IMR-90 (cell line): ENCODE measurements around the gene EHD4. TPM values are rescaled to one million over a fixed set of nuclear protein-coding genes. Genes with fewer than 3 reads are reported as not detected.

Experiments used
- ATAC-seq: fragments of 200-7000 bp; cut with Tn5 transposase; 2 replicates; pipeline ENCODE4 v1.9.1; 2020; ENCODE audit warnings: low read depth, mild to moderate bottlenecking, moderate library complexity
- BruUV-seq: library from RNA; stranded (reverse); fragments of 400-500 nt; replicated peaks from 2 replicates; lab custom pipeline; 2021; lab: Mats Ljungman, UMichigan
- CTCF ChIA-PET: fragments of 300-600 bp; formaldehyde crosslinking; extraction: SDS; loops from one replicate; lab custom pipeline; 2021; ENCODE audit warnings: antibody characterized with exemption; lab: Yijun Ruan, JAX
- POLR2A ChIA-PET: fragments of 300-600 bp; sonication (Branson Sonifier 250); formaldehyde crosslinking; loops from one replicate; lab custom pipeline; 2022; ENCODE audit warnings: antibody characterized with exemption; ENCODE audit not compliant: unreplicated experiment; lab: Charles Lee
- DNase-seq: peaks from one replicate; pipeline ENCODE4 v3.0.0; 2013
- H2AFZ ChIP-seq: replicated peaks from 2 replicates; pipeline ENCODE3; 2013; ENCODE audit warnings: low read length, mild to moderate bottlenecking; ENCODE audit not compliant: poor library complexity
- H2AK5ac ChIP-seq: 2 replicates; pipeline ENCODE4 v1.6.1; 2013; ENCODE audit warnings: low read depth, low read length, inconsistent platforms
- H2AK9ac ChIP-seq: replicated peaks from 2 replicates; pipeline ENCODE3; 2013; ENCODE audit warnings: mild to moderate bottlenecking, low read depth, low read length, moderate library complexity; ENCODE audit not compliant: poor library complexity
- H2BK120ac ChIP-seq: 2 replicates; pipeline ENCODE4 v1.6.1; 2013; ENCODE audit warnings: low read depth, low read length, inconsistent platforms
- H2BK15ac ChIP-seq: 3 replicates; pipeline ENCODE4 v1.6.1; 2013; ENCODE audit warnings: low read depth, low read length, inconsistent platforms
- H2BK20ac ChIP-seq: 2 replicates; pipeline ENCODE4 v1.6.1; 2013; ENCODE audit warnings: low read depth, mild to moderate bottlenecking, inconsistent platforms, low read length, moderate library complexity
- H2BK5ac ChIP-seq: 2 replicates; pipeline ENCODE4 v1.6.1; 2013; ENCODE audit warnings: mild to moderate bottlenecking, low read depth, low read length, inconsistent platforms; ENCODE audit not compliant: poor library complexity, severe bottlenecking
- H3K14ac ChIP-seq: replicated peaks from 2 replicates; pipeline ENCODE4 v1.6.1; 2013; ENCODE audit warnings: low read depth, low read length, inconsistent platforms
- H3K18ac ChIP-seq: 2 replicates; pipeline ENCODE4 v1.6.1; 2013; ENCODE audit warnings: low read depth, low read length, control low read depth
- H3K23ac ChIP-seq: 2 replicates; pipeline ENCODE4 v1.6.1; 2013; ENCODE audit warnings: low read depth, low read length, inconsistent platforms
- H3K27ac ChIP-seq: 2 replicates; pipeline ENCODE4 v1.5.1; 2013; ENCODE audit warnings: mild to moderate bottlenecking, control low read depth, low read length; ENCODE audit not compliant: insufficient read depth
- H3K27me3 ChIP-seq: 2 replicates; pipeline ENCODE4 v1.6.1; 2013; ENCODE audit warnings: low read length; ENCODE audit not compliant: control insufficient read depth, insufficient read depth
- H3K36me3 ChIP-seq: 2 replicates; pipeline ENCODE4 v1.6.1; 2013; ENCODE audit warnings: low read length, mixed read lengths; ENCODE audit not compliant: control insufficient read depth, insufficient read depth
- H3K4ac ChIP-seq: 2 replicates; pipeline ENCODE4 v1.6.1; 2013; ENCODE audit warnings: low read depth, low read length, inconsistent platforms
- H3K4me1 ChIP-seq: 2 replicates; pipeline ENCODE4 v1.6.1; 2013; ENCODE audit warnings: low read length, mixed read lengths; ENCODE audit not compliant: control insufficient read depth, insufficient read depth
- H3K4me2 ChIP-seq: 2 replicates; pipeline ENCODE4 v1.6.1; 2013; ENCODE audit warnings: low read depth, mild to moderate bottlenecking, control low read depth, low read length, moderate library complexity
- H3K4me3 ChIP-seq: 2 replicates; pipeline ENCODE4 v1.5.1; 2013; ENCODE audit warnings: low read depth, mild to moderate bottlenecking, control low read depth, low read length, moderate library complexity; ENCODE audit not compliant: insufficient read depth
- H3K56ac ChIP-seq: 2 replicates; pipeline ENCODE4 v1.6.1; 2013; ENCODE audit warnings: low read length, inconsistent platforms; ENCODE audit not compliant: insufficient read depth; ENCODE audit errors: extremely low read depth
- H3K79me1 ChIP-seq, 2 experiments: 2 replicates each; pipeline ENCODE4 v1.6.1; 2013; ENCODE audit warnings: low read length in 2 of 2, inconsistent platforms in 1 of 2, low read depth in 1 of 2
- H3K9ac ChIP-seq: 2 replicates; pipeline ENCODE4 v1.6.1; 2013; ENCODE audit warnings: low read depth, low read length, control low read depth
- H3K9me1 ChIP-seq: 2 replicates; pipeline ENCODE4 v1.6.1; 2013; ENCODE audit warnings: low read length, inconsistent platforms; ENCODE audit not compliant: insufficient read depth
- H3K9me3 ChIP-seq: 2 replicates; pipeline ENCODE4 v1.6.1; 2013; ENCODE audit warnings: low read length; ENCODE audit not compliant: control insufficient read depth, insufficient read depth
- H4K20me1 ChIP-seq: 2 replicates; pipeline ENCODE4 v1.6.1; 2013; ENCODE audit warnings: low read length, inconsistent platforms; ENCODE audit not compliant: insufficient read depth
- H4K5ac ChIP-seq: 2 replicates; pipeline ENCODE4 v1.6.1; 2013; ENCODE audit warnings: mild to moderate bottlenecking, low read depth, low read length, control low read depth
- H4K8ac ChIP-seq, 2 experiments: 2 replicates each; pipeline ENCODE4 v1.6.1; 2013; ENCODE audit warnings: low read depth in 2 of 2, low read length in 2 of 2, control low read depth in 1 of 2, inconsistent platforms in 1 of 2
- H4K91ac ChIP-seq: 2 replicates; pipeline ENCODE4 v1.6.1; 2013; ENCODE audit warnings: low read depth, low read length, inconsistent platforms; ENCODE audit not compliant: insufficient read depth
- BHLHE40 ChIP-seq: fragments of 150-350 bp; IDR thresholded peaks from 2 replicates; pipeline ENCODE4 v1.6.1; 2016; ENCODE audit warnings: mild to moderate bottlenecking, low read depth, low read length
- CEBPB ChIP-seq: IDR thresholded peaks from 2 replicates; pipeline ENCODE4 v1.6.1; 2012; ENCODE audit warnings: low read depth, low read length, improper control_type of control experiment
- CHD1 ChIP-seq: IDR thresholded peaks from 2 replicates; pipeline ENCODE4 v1.6.1; 2012; ENCODE audit warnings: low read depth, low read length, improper control_type of control experiment
- FOS ChIP-seq: fragments of 150-350 bp; IDR thresholded peaks from 2 replicates; pipeline ENCODE4 v1.6.1; 2016; ENCODE audit warnings: low read depth, low read length
- MAFK ChIP-seq: IDR thresholded peaks from 2 replicates; pipeline ENCODE4 v1.6.1; 2012; ENCODE audit warnings: low read depth, low read length, improper control_type of control experiment
- MAZ ChIP-seq: IDR thresholded peaks from 2 replicates; pipeline ENCODE4 v1.6.1; 2012; ENCODE audit warnings: low read depth, mild to moderate bottlenecking, low read length, improper control_type of control experiment, moderate library complexity, borderline replicate concordance
- MXI1 ChIP-seq: IDR thresholded peaks from 2 replicates; pipeline ENCODE4 v1.6.1; 2012; ENCODE audit warnings: low read depth, mild to moderate bottlenecking, low read length, moderate library complexity, borderline replicate concordance
- NFE2L2 ChIP-seq: fragments of 150-350 bp; IDR thresholded peaks from 2 replicates; pipeline ENCODE4 v1.6.1; 2016; ENCODE audit warnings: low read depth, mild to moderate bottlenecking, low read length
- POLR2A ChIP-seq: IDR thresholded peaks from 2 replicates; pipeline ENCODE4 v1.6.1; 2012; ENCODE audit warnings: mild to moderate bottlenecking, low read depth, low read length
- RAD21 ChIP-seq: IDR thresholded peaks from 2 replicates; pipeline ENCODE4 v1.6.1; 2012; ENCODE audit warnings: low read length, improper control_type of control experiment
- RCOR1 ChIP-seq: IDR thresholded peaks from 2 replicates; pipeline ENCODE4 v1.6.1; 2012; ENCODE audit warnings: mild to moderate bottlenecking, low read length, improper control_type of control experiment; ENCODE audit not compliant: insufficient replicate concordance
- RFX5 ChIP-seq: IDR thresholded peaks from 2 replicates; pipeline ENCODE4 v1.8.0; 2012; ENCODE audit warnings: low read depth, mild to moderate bottlenecking, low read length, moderate library complexity
- SMC3 ChIP-seq: fragments of 150-350 bp; IDR thresholded peaks from 2 replicates; pipeline ENCODE4 v1.6.1; 2016; ENCODE audit warnings: low read depth, mild to moderate bottlenecking, antibody characterized with exemption, low read length, moderate library complexity
- WGBS, 2 experiments: methylation state at CpG; one replicate each; pipeline versions ENCODE4 v1.1.5 to v1.1.7; 2013; ENCODE audit warnings: missing lambda C conversion rate in 2 of 2; ENCODE audit not compliant: insufficient read length in 1 of 2; ENCODE audit errors: extremely low coverage in 2 of 2; 5-methylcytosine and 5-hydroxymethylcytosine counted together
- dilution Hi-C: fragments of 300-500 bp; cut with HindIII; formaldehyde crosslinking; loops from one replicate; pipeline ENCODE4 v1.14.3; 2018; ENCODE audit warnings: low sequenced_read_pairs; ENCODE audit not compliant: unreplicated experiment
- in situ Hi-C: fragments of 300-500 bp; cut with MboI; formaldehyde crosslinking; loops from 3 replicates; pipeline ENCODE4 v1.14.3; 2019; ENCODE audit warnings: low sequenced_read_pairs, inconsistent platforms, mixed read lengths
- intact Hi-C: fragments of 100-400 bp; cut with micrococcal nuclease; formaldehyde crosslinking; loops from 2 replicates; pipeline ENCODE4 v1.10.0; 2022
- polyA plus RNA-seq, 3 experiments: library from polyadenylated mRNA; depleted of rRNA; stranded (reverse); fragments of >200 nt; gene quantifications; 2 replicates each; pipeline ENCODE4 v1.2.3, GENCODE V29; 2012; ENCODE audit warnings: low replicate concordance in 1 of 3
- total RNA-seq: library from RNA; depleted of rRNA; stranded (reverse); fragments of >200 nt; gene quantifications from 2 replicates; pipeline ENCODE4 v1.2.3, GENCODE V29; 2012
- TF ChIP-seq, protein P1 (sequence below): fragments of 150-350 bp; IDR thresholded peaks from 2 replicates; pipeline ENCODE4 v1.6.1; 2017; ENCODE audit warnings: mild to moderate bottlenecking, antibody characterized with exemption, low read length, low read depth
- TF ChIP-seq, protein P2 (sequence below): fragments of 150-350 bp; IDR thresholded peaks from 2 replicates; pipeline ENCODE4 v1.6.1; 2016; ENCODE audit warnings: low read depth, mild to moderate bottlenecking, low read length, moderate library complexity, borderline replicate concordance
- TF ChIP-seq, protein P3 (sequence below): conservative IDR thresholded peaks from 2 replicates; pipeline ENCODE4 v1.5.1; 2012; ENCODE audit warnings: mild to moderate bottlenecking, low read depth, low read length, improper control_type of control experiment

Gene EHD4
- total and polyA plus RNA-seq, 2 of the 4 experiments (the other 2 are of a cell fraction), result 21.0 to 29.0 TPM

DNA sequence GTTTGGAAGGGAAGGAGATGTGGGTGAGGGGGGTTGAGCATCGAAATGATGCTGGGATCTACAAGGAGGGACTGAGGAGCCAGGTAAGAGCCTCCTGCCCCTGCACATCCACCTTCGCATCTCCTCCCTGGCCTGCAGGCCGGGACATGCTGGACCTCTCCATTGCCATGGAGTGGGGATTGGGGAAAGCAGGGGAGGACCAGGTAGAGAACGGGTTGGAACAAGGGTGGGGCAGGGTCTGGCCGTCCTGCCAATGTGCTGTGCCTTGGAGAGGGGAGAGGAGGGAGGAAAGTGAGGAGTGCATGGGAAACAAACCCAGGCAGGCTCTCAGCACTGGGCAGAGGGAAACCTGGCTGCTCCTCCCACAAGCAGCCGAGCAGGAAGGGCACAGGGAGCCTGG lies 123.2 kb downstream of the EHD4 start:
- no peaks in the 10 kb centered on the region for H3K9me3 ChIP-seq
- H4K20me1 ChIP-seq, result no peaks in the 10 kb centered on the region
- H3K79me1 ChIP-seq, result no peaks in the 10 kb centered on the region
- no peak overlapping the region for H2AK9ac ChIP-seq
- WGBS, 2 experiments, result no CpG with 5 or more reads among the region's 6 CpGs
- no peak overlapping the region for H3K4me3 ChIP-seq
- no peak overlapping the region for H4K5ac ChIP-seq
- H2BK5ac ChIP-seq, result no peak overlapping the region
- H3K27me3 ChIP-seq, result peaks cover 11% of the 10 kb centered on the region; the same call in 1 of the 2 replicates
- no peak overlapping the region for H2BK120ac ChIP-seq
- no peak overlapping the region for H3K4me2 ChIP-seq
- intact Hi-C loops, result no loop called here
- H3K9ac ChIP-seq, result no peak overlapping the region
- no peak overlapping the region for H3K23ac ChIP-seq
- CTCF ChIA-PET, result no interaction called here
- no peak overlapping the region for H2BK15ac ChIP-seq
- H3K14ac ChIP-seq, result no peak overlapping the region
- no peak overlapping the region for H2AK5ac ChIP-seq
- H4K91ac ChIP-seq, result no peak overlapping the region
- POLR2A ChIA-PET, result no interaction called here
- H3K56ac ChIP-seq, result no peak overlapping the region
- in situ Hi-C loops, result no loop called here
- H3K4ac ChIP-seq, result no peak overlapping the region
- no peak overlapping the region for H4K8ac ChIP-seq
- no peak overlapping the region for H2AFZ ChIP-seq
- H3K27ac ChIP-seq, result no peak overlapping the region
- H3K4me1 ChIP-seq, result no peaks in the 10 kb centered on the region; the same call in 1 of the 2 replicates
- H3K36me3 ChIP-seq, result peaks cover 16% of the 10 kb centered on the region
- TF ChIP-seq NFE2L2 (no peak), MAZ (no peak), SMC3 (no peak), CHD1 (no peak), CEBPB (no peak), FOS (no peak), RFX5 (no peak), MXI1 (no peak), RCOR1 (no peak), BHLHE40 (no peak), RAD21 (no peak), MAFK (no peak), POLR2A (no peak)
- TF ChIP-seq, protein P1, sequence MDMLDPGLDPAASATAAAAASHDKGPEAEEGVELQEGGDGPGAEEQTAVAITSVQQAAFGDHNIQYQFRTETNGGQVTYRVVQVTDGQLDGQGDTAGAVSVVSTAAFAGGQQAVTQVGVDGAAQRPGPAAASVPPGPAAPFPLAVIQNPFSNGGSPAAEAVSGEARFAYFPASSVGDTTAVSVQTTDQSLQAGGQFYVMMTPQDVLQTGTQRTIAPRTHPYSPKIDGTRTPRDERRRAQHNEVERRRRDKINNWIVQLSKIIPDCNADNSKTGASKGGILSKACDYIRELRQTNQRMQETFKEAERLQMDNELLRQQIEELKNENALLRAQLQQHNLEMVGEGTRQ, result no peak
- TF ChIP-seq, protein P2, sequence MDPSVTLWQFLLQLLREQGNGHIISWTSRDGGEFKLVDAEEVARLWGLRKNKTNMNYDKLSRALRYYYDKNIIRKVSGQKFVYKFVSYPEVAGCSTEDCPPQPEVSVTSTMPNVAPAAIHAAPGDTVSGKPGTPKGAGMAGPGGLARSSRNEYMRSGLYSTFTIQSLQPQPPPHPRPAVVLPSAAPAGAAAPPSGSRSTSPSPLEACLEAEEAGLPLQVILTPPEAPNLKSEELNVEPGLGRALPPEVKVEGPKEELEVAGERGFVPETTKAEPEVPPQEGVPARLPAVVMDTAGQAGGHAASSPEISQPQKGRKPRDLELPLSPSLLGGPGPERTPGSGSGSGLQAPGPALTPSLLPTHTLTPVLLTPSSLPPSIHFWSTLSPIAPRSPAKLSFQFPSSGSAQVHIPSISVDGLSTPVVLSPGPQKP, result no peak
- TF ChIP-seq, protein P3, sequence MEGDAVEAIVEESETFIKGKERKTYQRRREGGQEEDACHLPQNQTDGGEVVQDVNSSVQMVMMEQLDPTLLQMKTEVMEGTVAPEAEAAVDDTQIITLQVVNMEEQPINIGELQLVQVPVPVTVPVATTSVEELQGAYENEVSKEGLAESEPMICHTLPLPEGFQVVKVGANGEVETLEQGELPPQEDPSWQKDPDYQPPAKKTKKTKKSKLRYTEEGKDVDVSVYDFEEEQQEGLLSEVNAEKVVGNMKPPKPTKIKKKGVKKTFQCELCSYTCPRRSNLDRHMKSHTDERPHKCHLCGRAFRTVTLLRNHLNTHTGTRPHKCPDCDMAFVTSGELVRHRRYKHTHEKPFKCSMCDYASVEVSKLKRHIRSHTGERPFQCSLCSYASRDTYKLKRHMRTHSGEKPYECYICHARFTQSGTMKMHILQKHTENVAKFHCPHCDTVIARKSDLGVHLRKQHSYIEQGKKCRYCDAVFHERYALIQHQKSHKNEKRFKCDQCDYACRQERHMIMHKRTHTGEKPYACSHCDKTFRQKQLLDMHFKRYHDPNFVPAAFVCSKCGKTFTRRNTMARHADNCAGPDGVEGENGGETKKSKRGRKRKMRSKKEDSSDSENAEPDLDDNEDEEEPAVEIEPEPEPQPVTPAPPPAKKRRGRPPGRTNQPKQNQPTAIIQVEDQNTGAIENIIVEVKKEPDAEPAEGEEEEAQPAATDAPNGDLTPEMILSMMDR, result no peak
- no peaks in the 10 kb centered on the region for H3K9me1 ChIP-seq
- H2BK20ac ChIP-seq, result no peak overlapping the region
- no peak overlapping the region for H3K18ac ChIP-seq
- DNase-seq (no peak), ATAC-seq (no peak)
- BruUV-seq, result no TSS peak
- dilution Hi-C loops, result no loop called here
